Measurements from ENCODE around the gene PRPF39.
A peak's percentile ranks its signal among the peaks of the same experiment; 100 is the strongest.
"Not testable (repeated sequence)": the region's sequence is repeated elsewhere in the genome, so short reads cannot be mapped to it uniquely, and the experiment has no call there.

Gene PRPF39

DNA sequence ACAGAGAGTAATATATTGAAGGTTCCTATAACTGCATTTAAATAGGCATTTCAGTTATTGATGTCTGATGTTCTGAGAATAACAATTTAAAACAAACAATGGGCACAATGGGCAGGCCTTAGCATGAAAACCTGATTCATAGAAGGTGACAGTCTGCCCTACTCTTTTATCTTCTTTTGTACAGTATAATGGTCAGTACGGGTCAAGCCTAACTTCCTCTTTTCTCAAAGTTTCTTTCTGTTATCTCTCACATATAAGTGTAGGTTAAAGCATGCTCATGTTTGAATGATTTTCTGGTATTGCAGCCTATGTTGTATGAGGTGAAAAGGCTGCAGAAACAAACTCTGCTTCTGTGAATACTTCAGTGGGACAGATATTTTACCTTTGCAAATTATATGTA lies 36.2 kb downstream of the PRPF39 start:
- H3K36me3 ChIP-seq (ENCODE audit: control insufficient read depth, insufficient read depth, low read length) = peaks cover 13% of the 10 kb centered on the region
- H3K4me3 ChIP-seq (ENCODE audit: low read depth, low read length) = no peak overlapping the region
- H3K9me3 ChIP-seq (ENCODE audit: control insufficient read depth, insufficient read depth, low read length) = no peaks in the 10 kb centered on the region
- H3K4me1 ChIP-seq (ENCODE audit: control insufficient read depth, insufficient read depth, low read length) = no peaks in the 10 kb centered on the region
- H3K9ac ChIP-seq (ENCODE audit: low read depth, low read length) = no peak overlapping the region
- no peaks in the 10 kb centered on the region for H3K27me3 ChIP-seq (ENCODE audit: control insufficient read depth, insufficient read depth, low read length)

DNA sequence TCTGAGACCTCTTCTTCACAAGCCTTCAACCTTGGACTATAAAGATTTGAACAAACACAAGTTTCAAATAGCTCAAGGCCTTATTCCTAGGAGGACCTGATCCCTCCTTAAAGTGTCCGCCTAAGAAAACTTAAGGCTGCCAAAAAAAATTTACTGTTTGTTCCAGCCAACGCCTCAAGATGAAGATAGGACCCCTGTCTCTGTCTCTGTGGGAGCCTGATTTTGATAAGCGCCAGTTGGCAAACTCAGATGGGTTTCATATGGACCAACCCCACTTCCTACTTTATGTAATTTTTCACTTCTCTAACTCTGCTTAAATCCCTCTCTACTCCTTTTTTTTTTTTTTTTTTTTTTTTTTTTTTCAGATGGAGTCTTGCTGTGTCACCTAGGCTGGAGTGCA lies 39.4 kb downstream of the PRPF39 start:
- H3K4me1 ChIP-seq (ENCODE audit: control insufficient read depth, insufficient read depth, low read length) = no peaks in the 10 kb centered on the region
- H3K27me3 ChIP-seq (ENCODE audit: control insufficient read depth, insufficient read depth, low read length) = no peaks in the 10 kb centered on the region
- H3K36me3 ChIP-seq (ENCODE audit: control insufficient read depth, insufficient read depth, low read length) = peaks cover 13% of the 10 kb centered on the region
- no peak overlapping the region for H3K4me3 ChIP-seq (ENCODE audit: low read depth, low read length)
- H3K9me3 ChIP-seq (ENCODE audit: control insufficient read depth, insufficient read depth, low read length) = no peaks in the 10 kb centered on the region
- no peak overlapping the region for H3K9ac ChIP-seq (ENCODE audit: low read depth, low read length)

DNA sequence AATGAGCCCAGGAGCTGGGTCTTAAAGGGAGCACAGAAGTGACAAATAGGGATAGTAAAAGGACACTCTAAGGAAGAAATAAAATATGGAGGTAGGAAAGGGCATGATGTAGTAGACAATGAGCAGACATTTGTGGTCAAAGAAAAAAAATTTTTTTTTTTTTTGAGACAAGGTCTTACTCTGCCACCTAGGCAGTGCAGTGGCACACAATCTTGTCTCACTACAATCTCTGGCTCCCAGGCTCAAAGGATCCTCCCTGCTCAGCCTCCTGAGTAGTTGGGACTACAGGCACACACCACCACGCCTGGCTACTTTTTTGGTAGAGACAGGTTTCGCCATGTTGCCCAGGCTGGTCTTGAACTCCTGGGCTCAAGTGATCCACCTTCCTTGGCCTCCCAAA lies 41.8 kb downstream of the PRPF39 start:
- H3K9ac ChIP-seq (ENCODE audit: low read depth, low read length) = no peak overlapping the region
- no peaks in the 10 kb centered on the region for H3K27me3 ChIP-seq (ENCODE audit: control insufficient read depth, insufficient read depth, low read length)
- no peaks in the 10 kb centered on the region for H3K4me1 ChIP-seq (ENCODE audit: control insufficient read depth, insufficient read depth, low read length)
- H3K4me3 ChIP-seq (ENCODE audit: low read depth, low read length) = no peak overlapping the region
- no peaks in the 10 kb centered on the region for H3K9me3 ChIP-seq (ENCODE audit: control insufficient read depth, insufficient read depth, low read length)
- peaks cover 9% of the 10 kb centered on the region for H3K36me3 ChIP-seq (ENCODE audit: control insufficient read depth, insufficient read depth, low read length)

- Histone ChIP-seq H3K4me3 (ENCODE audit: low read depth, low read length) (no peak overlapping the region), H3K9me3 (ENCODE audit: control insufficient read depth, insufficient read depth, low read length) (no peaks in the 10 kb centered on the region), H3K4me1 (ENCODE audit: control insufficient read depth, insufficient read depth, low read length) (no peaks in the 10 kb centered on the region), H3K36me3 (ENCODE audit: control insufficient read depth, insufficient read depth, low read length) (peaks cover 8% of the 10 kb centered on the region), H3K27me3 (ENCODE audit: control insufficient read depth, insufficient read depth, low read length) (no peaks in the 10 kb centered on the region), H3K9ac (ENCODE audit: low read depth, low read length) (no peak overlapping the region)
Measured at GRCh38 chr14:45128963-45129629, 45.2 kb downstream of the PRPF39 start.

GRCh38 chr14:45133683-45134050 lies 49.8 kb downstream of the PRPF39 start:
- H3K27me3 ChIP-seq (ENCODE audit: control insufficient read depth, insufficient read depth, low read length) = no peaks in the 10 kb centered on the region
- H3K36me3 ChIP-seq (ENCODE audit: control insufficient read depth, insufficient read depth, low read length) = no peaks in the 10 kb centered on the region
- H3K9ac ChIP-seq (ENCODE audit: low read depth, low read length) = peak overlapping the region; percentile 98
- H3K4me3 ChIP-seq (ENCODE audit: low read depth, low read length) = peak overlapping the region; percentile 94
- H3K4me1 ChIP-seq (ENCODE audit: control insufficient read depth, insufficient read depth, low read length) = peaks cover 6% of the 10 kb centered on the region
- no peaks in the 10 kb centered on the region for H3K9me3 ChIP-seq (ENCODE audit: control insufficient read depth, insufficient read depth, low read length)

DNA sequence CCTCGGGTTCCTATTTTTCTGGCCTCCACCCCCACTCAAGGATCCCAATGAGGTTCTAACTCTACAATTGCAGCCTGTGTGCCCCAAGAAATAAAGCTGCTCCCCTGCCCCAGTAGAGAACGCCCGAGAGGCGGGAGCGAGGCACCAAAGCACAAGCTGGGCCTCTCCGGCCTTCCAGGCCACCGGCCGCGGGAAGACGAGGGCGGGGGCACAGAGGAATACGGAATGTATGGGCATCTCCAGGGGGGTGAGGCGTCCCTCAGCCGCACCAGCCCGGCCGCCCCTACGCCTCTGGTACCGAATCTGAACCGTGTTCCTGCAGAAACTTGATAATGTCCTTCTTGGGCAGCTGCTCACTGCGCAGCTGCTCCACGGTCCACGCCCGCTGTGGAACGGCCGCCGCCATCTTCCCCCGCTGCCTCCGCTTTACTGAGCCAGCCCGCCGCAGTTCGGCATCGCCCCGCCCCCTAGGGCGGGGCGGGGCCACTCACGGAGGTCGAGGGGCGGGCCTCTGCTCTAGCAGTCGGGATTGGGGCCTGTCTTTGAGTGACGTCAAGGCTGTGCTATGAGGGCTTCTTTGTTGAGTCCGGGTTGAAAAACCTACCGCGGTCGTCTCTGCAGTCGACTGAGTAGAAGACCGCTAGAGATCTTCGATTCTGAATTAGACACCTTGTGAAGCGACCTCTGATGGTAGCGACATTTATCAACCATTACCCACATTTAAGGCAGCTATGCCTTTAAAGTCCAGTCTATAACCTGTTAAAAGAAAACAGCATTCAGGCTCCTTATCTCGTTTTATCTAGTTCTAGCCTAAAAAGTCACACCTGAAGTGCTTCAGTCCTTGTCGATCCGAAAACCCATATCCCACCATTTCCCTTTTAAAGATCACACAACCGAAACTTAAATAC lies 50.4 kb downstream of the PRPF39 start, which contains the start of gene FKBP3:
TSS of gene FKBP3 (minus strand) at position 431 of the 908 bp plus-strand sequence. CDS start at position 406, 25 bp downstream.
- no peaks in the 10 kb centered on the region for H3K27me3 ChIP-seq (ENCODE audit: control insufficient read depth, insufficient read depth, low read length)
- H3K4me3 ChIP-seq (ENCODE audit: low read depth, low read length) = peak within 1 kb of the TSS; percentile 100
- H3K4me1 ChIP-seq (ENCODE audit: control insufficient read depth, insufficient read depth, low read length) = peaks cover 6% of the 10 kb centered on the region
- H3K9me3 ChIP-seq (ENCODE audit: control insufficient read depth, insufficient read depth, low read length) = no peaks in the 10 kb centered on the region
- no peaks in the 10 kb centered on the region for H3K36me3 ChIP-seq (ENCODE audit: control insufficient read depth, insufficient read depth, low read length)
- peak within 1 kb of the TSS; percentile 98 for H3K9ac ChIP-seq (ENCODE audit: low read depth, low read length)

DNA sequence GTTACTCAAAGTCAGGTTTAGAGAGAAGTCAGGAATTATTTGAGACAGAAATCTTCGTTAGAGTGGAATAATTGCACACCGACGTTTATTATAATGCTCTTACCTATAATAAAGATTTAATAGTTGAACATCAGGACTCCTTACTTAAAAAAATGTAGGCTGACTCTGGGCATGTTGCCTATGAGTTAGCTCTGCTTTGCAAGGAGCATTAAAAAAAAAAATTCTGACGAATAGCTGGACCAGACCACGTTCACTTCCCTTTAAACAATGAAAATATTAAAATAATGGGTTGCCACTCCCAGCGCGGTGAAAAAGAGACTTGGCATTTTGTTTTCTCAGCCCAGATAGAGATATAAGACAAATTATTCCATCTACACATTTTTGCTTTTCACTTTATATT lies 51.2 kb downstream of the PRPF39 start:
- H3K4me1 ChIP-seq (ENCODE audit: control insufficient read depth, insufficient read depth, low read length) = peaks cover 6% of the 10 kb centered on the region

GRCh38 chr14:45135659-45136395 lies 51.9 kb downstream of the PRPF39 start, which contains the start of gene FANCM:
TSS of gene FANCM (plus strand) at chr14:45135930. CDS start at chr14:45136032, 102 bp downstream.
- Histone ChIP-seq H3K9me3 (ENCODE audit: control insufficient read depth, insufficient read depth, low read length) (no peaks in the 10 kb centered on the region), H3K9ac (ENCODE audit: low read depth, low read length) (peak within 1 kb of the TSS; percentile 91), H3K4me1 (ENCODE audit: control insufficient read depth, insufficient read depth, low read length) (peaks cover 6% of the 10 kb centered on the region), H3K27me3 (ENCODE audit: control insufficient read depth, insufficient read depth, low read length) (no peaks in the 10 kb centered on the region), H3K4me3 (ENCODE audit: low read depth, low read length) (peak within 1 kb of the TSS; percentile 100), H3K36me3 (ENCODE audit: control insufficient read depth, insufficient read depth, low read length) (no peaks in the 10 kb centered on the region)

More for the DNA sequence above, 51.2 kb downstream of the PRPF39 start:
- peak overlapping the region; percentile 100 for H3K4me3 ChIP-seq (ENCODE audit: low read depth, low read length)
- no peaks in the 10 kb centered on the region for H3K9me3 ChIP-seq (ENCODE audit: control insufficient read depth, insufficient read depth, low read length)
- H3K9ac ChIP-seq (ENCODE audit: low read depth, low read length) = peak overlapping the region; percentile 47
- no peaks in the 10 kb centered on the region for H3K36me3 ChIP-seq (ENCODE audit: control insufficient read depth, insufficient read depth, low read length)
- H3K27me3 ChIP-seq (ENCODE audit: control insufficient read depth, insufficient read depth, low read length) = no peaks in the 10 kb centered on the region

GRCh38 chr14:45136399-45136798 lies 52.5 kb downstream of the PRPF39 start:
- Histone ChIP-seq H3K4me1 (ENCODE audit: control insufficient read depth, insufficient read depth, low read length) (peaks cover 6% of the 10 kb centered on the region), H3K36me3 (ENCODE audit: control insufficient read depth, insufficient read depth, low read length) (no peaks in the 10 kb centered on the region), H3K4me3 (ENCODE audit: low read depth, low read length) (peak overlapping the region; percentile 100), H3K9ac (ENCODE audit: low read depth, low read length) (peak overlapping the region; percentile 91), H3K27me3 (ENCODE audit: control insufficient read depth, insufficient read depth, low read length) (no peaks in the 10 kb centered on the region), H3K9me3 (ENCODE audit: control insufficient read depth, insufficient read depth, low read length) (no peaks in the 10 kb centered on the region)

GRCh38 chr14:45140661-45141187 lies 56.8 kb downstream of the PRPF39 start:
- Histone ChIP-seq H3K4me3 (ENCODE audit: low read depth, low read length) (no peak overlapping the region), H3K27me3 (ENCODE audit: control insufficient read depth, insufficient read depth, low read length) (no peaks in the 10 kb centered on the region), H3K9ac (ENCODE audit: low read depth, low read length) (no peak overlapping the region), H3K36me3 (ENCODE audit: control insufficient read depth, insufficient read depth, low read length) (no peaks in the 10 kb centered on the region), H3K4me1 (ENCODE audit: control insufficient read depth, insufficient read depth, low read length) (peaks cover 6% of the 10 kb centered on the region), H3K9me3 (ENCODE audit: control insufficient read depth, insufficient read depth, low read length) (no peaks in the 10 kb centered on the region)

GRCh38 chr14:45142083-45142482 lies 58.2 kb downstream of the PRPF39 start:
- H3K9ac ChIP-seq (ENCODE audit: low read depth, low read length); H3K9me3 ChIP-seq (ENCODE audit: control insufficient read depth, insufficient read depth, low read length); H3K4me3 ChIP-seq (ENCODE audit: low read depth, low read length); H3K4me1 ChIP-seq (ENCODE audit: control insufficient read depth, insufficient read depth, low read length); H3K27me3 ChIP-seq (ENCODE audit: control insufficient read depth, insufficient read depth, low read length); H3K36me3 ChIP-seq (ENCODE audit: control insufficient read depth, insufficient read depth, low read length): not testable (repeated sequence)

Measured in iPS-15b (cell line).